ENCODE data around the gene HOXC10. TPM values are rescaled to one million over a fixed set of nuclear protein-coding genes. Genes with fewer than 3 reads are reported as not detected.

Gene HOXC10
- total RNA-seq, 4 donors from 2014 or later, result 1.3 to 12.4 (median 3.2) TPM; not detected in 1

DNA sequence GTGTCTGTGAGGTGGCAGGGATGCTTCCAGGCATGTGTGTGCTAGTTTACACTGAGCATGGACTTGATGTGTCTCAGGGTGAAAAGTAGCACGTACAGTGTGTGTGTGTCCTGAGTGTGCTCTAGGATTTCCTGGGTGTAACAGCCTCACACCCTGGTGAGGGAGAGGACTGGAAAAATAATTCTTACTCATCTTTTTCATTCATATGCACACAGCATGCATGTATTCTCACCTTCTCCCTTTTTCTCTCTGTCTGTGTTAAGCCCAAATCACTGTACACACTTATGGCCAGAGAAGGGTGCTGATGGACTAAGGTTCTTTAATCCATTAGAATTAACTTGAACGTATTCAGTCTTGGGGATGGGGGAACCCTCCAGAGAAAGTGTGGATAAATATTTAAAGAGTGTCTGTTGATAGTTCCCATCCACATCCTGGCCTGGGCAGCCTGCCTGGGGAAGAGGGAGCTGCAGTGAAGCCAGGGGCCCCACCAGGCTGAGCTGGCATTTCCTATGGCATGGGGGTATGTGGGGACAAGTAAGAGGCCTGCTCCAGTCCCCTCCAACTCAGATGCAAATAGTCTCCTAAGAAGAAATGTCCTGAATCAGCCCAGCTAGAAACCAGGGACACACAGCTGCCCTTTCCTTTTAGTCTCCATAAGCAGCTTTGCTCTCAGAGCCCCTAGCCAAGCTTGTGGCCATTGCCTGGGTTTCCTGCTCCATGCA, 22.8 kb downstream of the HOXC10 start:
- Histone ChIP-seq H3K4me3 (no peak overlapping the region), H3K9me3 (no peaks in the 10 kb centered on the region), H3K36me3 (no peaks in the 10 kb centered on the region), H3K4me1 (no peaks in the 10 kb centered on the region), H3K27me3 (peaks cover 4 to 41% of the 10 kb centered on the region in 2 donors), H3K27ac (no peak overlapping the region)
- no peak for TF ChIP-seq POLR2A (IDR thresholded peaks at IDR 0.05)
- TF ChIP-seq, protein P1, sequence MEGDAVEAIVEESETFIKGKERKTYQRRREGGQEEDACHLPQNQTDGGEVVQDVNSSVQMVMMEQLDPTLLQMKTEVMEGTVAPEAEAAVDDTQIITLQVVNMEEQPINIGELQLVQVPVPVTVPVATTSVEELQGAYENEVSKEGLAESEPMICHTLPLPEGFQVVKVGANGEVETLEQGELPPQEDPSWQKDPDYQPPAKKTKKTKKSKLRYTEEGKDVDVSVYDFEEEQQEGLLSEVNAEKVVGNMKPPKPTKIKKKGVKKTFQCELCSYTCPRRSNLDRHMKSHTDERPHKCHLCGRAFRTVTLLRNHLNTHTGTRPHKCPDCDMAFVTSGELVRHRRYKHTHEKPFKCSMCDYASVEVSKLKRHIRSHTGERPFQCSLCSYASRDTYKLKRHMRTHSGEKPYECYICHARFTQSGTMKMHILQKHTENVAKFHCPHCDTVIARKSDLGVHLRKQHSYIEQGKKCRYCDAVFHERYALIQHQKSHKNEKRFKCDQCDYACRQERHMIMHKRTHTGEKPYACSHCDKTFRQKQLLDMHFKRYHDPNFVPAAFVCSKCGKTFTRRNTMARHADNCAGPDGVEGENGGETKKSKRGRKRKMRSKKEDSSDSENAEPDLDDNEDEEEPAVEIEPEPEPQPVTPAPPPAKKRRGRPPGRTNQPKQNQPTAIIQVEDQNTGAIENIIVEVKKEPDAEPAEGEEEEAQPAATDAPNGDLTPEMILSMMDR (IDR thresholded peaks at IDR 0.05), result no peak
- no peak for DNase-seq
- intact Hi-C loops (cut with DNase I; ENCODE audit: low total_unique reads), result loop anchor here (5.0 kb wide), 1 partner anchor 185 kb away; no protein-coding TSS in a partner anchor

DNA sequence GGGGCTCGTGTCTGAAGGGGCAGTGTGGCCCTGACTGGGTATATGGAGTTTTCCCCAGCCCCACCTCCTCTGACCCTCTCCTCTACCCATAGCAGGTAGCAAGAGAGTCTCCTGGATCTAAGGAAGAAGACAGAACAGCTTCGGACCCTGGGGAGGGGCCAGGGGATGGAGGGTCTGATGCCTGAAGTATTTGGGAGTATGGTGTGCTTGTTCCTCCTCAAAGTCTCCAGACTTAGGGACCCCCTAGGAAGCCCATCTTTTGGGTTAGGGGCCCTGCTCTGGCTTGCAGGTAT, 23.3 kb downstream of the HOXC10 start:
- no peaks in the 10 kb centered on the region for H3K4me1 ChIP-seq
- H3K27ac ChIP-seq, result no peak overlapping the region
- H3K36me3 ChIP-seq, result no peaks in the 10 kb centered on the region
- no peaks in the 10 kb centered on the region for H3K9me3 ChIP-seq
- intact Hi-C loops (cut with DNase I; ENCODE audit: low total_unique reads), result loop anchor here (5.0 kb wide), 1 partner anchor 184 kb away; no protein-coding TSS in a partner anchor
- no peak for DNase-seq
- H3K4me3 ChIP-seq, result no peak overlapping the region
- TF ChIP-seq, protein P1 (IDR thresholded peaks at IDR 0.05), result no peak
- TF ChIP-seq POLR2A (IDR thresholded peaks at IDR 0.05), result no peak
- H3K27me3 ChIP-seq, result peaks cover 4 to 36% of the 10 kb centered on the region in 2 donors

DNA sequence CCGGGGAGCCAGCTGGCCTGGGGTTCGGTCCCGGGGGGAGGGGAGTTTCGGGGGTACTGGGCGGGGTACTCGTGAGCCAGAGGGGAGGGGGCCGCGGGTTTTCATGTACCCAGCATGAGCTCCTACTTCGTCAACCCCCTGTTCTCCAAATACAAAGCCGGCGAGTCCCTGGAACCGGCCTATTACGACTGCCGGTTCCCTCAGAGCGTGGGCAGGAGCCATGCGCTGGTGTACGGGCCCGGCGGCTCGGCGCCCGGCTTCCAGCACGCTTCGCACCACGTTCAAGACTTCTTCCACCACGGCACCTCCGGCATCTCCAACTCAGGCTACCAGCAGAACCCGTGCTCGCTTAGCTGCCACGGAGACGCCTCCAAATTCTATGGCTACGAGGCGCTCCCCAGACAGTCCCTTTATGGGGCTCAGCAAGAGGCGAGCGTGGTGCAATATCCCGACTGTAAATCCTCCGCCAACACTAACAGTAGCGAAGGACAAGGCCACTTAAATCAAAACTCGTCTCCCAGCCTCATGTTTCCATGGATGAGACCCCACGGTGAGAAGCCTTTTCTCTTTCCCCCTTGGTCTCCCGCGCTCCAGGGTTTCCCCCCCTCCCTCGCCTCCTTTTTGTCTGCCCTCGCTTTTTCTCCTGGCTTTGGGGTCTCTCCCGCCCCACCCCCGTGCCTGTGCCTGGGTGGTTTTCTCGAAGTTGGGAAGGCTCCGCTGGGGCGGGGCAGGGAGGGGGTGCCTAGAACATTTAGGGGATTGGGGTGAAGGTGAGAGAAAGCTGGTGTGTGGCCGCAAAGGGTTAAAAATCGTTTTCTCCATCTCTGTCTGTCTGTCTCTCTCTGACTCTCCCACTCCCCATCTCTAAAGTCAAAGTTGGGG, 24.5 kb downstream of the HOXC10 start:
- peak overlapping the region in 1 of 2 donors; percentile 47 for H3K4me3 ChIP-seq
- DNase-seq, result no peak
- no peaks in the 10 kb centered on the region for H3K36me3 ChIP-seq
- H3K27me3 ChIP-seq, result peaks cover 4 to 31% of the 10 kb centered on the region in 2 donors
- peak overlapping the region in 1 of 2 donors; percentile 39 for H3K27ac ChIP-seq
- intact Hi-C loops (cut with DNase I; ENCODE audit: low total_unique reads), result loop anchor here (5.0 kb wide), 1 partner anchor 183 kb away; no protein-coding TSS in a partner anchor
- H3K4me1 ChIP-seq, result no peaks in the 10 kb centered on the region
- no peaks in the 10 kb centered on the region for H3K9me3 ChIP-seq
- TF ChIP-seq, protein P1 (IDR thresholded peaks at IDR 0.05), result no peak
- no peak for TF ChIP-seq POLR2A (IDR thresholded peaks at IDR 0.05)

DNA sequence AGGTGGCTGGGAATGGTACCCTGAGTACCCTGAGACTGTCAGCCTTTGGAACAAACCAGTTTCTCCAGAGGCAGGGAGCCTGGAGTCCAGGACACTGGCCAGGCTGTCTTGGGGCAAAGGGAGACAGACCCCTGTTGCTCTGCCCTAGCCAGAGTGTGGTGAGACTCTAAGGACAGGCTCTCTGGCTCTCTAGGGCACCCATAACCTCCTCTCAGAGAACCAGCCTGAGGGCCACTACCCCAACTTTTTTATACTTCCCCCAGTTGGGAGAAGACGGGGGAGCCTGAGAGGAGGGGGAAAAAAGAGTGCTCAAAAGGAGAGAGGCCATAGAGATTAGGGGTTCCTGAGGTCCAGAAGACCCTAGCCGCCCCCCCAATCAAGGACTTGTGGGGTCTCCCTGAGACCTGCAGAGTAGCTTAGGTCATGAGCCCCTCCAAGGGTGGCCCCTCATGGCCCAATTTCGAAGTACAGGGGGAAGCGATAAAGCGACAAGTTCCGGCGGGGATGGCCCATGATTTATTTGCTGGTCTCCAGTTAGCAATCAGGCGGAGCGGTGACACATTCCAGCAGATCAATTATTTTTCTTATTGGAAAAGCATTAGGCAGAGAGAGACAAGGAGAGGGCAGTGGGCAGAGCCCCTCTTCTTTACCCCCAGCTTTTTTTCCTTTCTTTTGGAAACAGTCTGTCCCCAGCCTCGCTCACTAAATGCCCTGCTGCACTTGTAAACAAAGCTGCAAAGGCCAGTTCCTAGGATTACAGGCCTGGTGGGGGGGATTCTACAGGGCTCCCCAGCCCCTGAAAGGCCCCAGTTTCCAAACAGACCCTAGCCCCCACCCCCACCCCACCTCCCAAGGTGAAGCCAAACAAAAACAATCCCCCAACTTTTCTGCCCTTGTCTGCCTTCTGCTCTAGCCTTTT, 25.4 kb downstream of the HOXC10 start:
- TF ChIP-seq POLR2A (IDR thresholded peaks at IDR 0.05), result no peak
- TF ChIP-seq, protein P1 (IDR thresholded peaks at IDR 0.05), result no peak
- intact Hi-C loops (cut with DNase I; ENCODE audit: low total_unique reads), result no loop called here
- Histone ChIP-seq H3K27me3 (peaks cover 4 to 36% of the 10 kb centered on the region in 2 donors), H3K9me3 (no peaks in the 10 kb centered on the region), H3K4me1 (no peaks in the 10 kb centered on the region), H3K27ac (no peak overlapping the region), H3K36me3 (no peaks in the 10 kb centered on the region), H3K4me3 (no peak overlapping the region)
- no peak for DNase-seq
